Vagina (tissue), 2 donors: Measurements from ENCODE around the gene FRMPD4. TPM values are rescaled to one million over a fixed set of nuclear protein-coding genes. Genes with fewer than 3 reads are reported as not detected.

Experiments used
- DNase-seq, 2 donors: peaks; one replicate each; pipeline ENCODE4 v3.0.0-alpha.2; 2017; ENCODE audit errors: extremely low spot score in 2 of 2
- H3K27ac ChIP-seq: fragments of 200-600 bp; sonication (generic); one replicate; pipeline ENCODE4 v1.5.1; 2019
- H3K27me3 ChIP-seq: fragments of 200-600 bp; sonication (generic); one replicate; pipeline ENCODE4 v1.5.1; 2019
- H3K36me3 ChIP-seq, 2 donors: fragments of 200-600 bp; sonication (generic); one replicate each; pipeline ENCODE4 v1.5.1; 2017 to 2019
- H3K4me1 ChIP-seq: fragments of 200-600 bp; sonication (generic); one replicate; pipeline ENCODE4 v1.5.1; 2019
- H3K4me3 ChIP-seq, 2 donors: fragments of 200-600 bp; sonication (generic); 1 replicate in 1 of 2; 2 replicates in 1 of 2; pipeline ENCODE4 v1.5.1; 2016 to 2019
- H3K9me3 ChIP-seq: fragments of 200-600 bp; sonication (generic); one replicate; pipeline ENCODE4 v1.5.1; 2019
- POLR2A ChIP-seq, 2 donors: fragments of 450-650 bp; IDR thresholded peaks; one replicate each; pipeline ENCODE4 v1.6.1; 2017; ENCODE audit warnings: antibody characterized with exemption in 2 of 2, mild to moderate bottlenecking in 2 of 2, moderate library complexity in 2 of 2
- POLR2AphosphoS5 ChIP-seq, 2 donors: sonication (generic); formaldehyde crosslinking; IDR thresholded peaks; one replicate each; pipeline ENCODE4 v1.9.0; 2017; ENCODE audit warnings: antibody characterized with exemption in 2 of 2, mild to moderate bottlenecking in 2 of 2, low read depth in 1 of 2; ENCODE audit not compliant: insufficient read depth in 1 of 2
- intact Hi-C: fragments of 100-400 bp; cut with DNase I; formaldehyde crosslinking; loops from one replicate; pipeline ENCODE4 v1.15.1; 2023
- total RNA-seq: library from RNA; depleted of rRNA; stranded (reverse); fragments of >200 nt; gene quantifications from one replicate; pipeline ENCODE4 v1.2.3, GENCODE V29; 2016
- TF ChIP-seq, protein P1 (sequence below), 3 experiments: fragments of 450-650 bp in 2 of 3; fragments of 200-600 bp in 1 of 3; sonication (generic) in 1 of 3; IDR thresholded peaks; one replicate each; pipeline ENCODE4 v1.5.1; 2017 to 2019; ENCODE audit warnings: antibody characterized with exemption in 3 of 3, mild to moderate bottlenecking in 2 of 3, moderate library complexity in 2 of 3

The FRMPD4 gene
- total RNA-seq, 1 donor from 2014 or later = not detected

DNA sequence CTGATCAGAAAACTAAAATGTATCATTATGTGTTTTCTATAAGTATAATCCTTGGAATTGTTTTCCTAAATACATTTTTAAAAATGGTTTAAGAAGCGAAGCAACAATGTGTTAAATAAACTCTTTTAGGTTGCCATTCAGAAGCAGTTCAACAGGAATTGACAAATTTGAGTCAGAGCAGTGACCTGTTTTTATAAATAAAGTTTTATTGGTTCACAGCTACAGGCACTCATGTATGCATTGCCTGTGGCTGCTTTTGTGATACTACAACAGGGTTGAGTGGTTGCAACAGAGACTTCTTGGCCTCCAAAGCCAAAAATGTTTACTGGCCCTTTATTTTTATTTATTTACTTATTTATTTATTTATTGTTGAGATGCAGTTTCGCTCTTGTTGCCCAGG is 99.5 kb downstream of the FRMPD4 start:
- intact Hi-C loops = no loop called here
- Histone ChIP-seq H3K9me3 (no peaks in the 10 kb centered on the region), H3K27me3 (no peaks in the 10 kb centered on the region), H3K27ac (no peak overlapping the region), H3K4me1 (no peaks in the 10 kb centered on the region), H3K4me3 (no peak overlapping the region), H3K36me3 (no peaks in the 10 kb centered on the region)
- no peak for TF ChIP-seq POLR2AphosphoS5 (IDR thresholded peaks at IDR 0.05; ENCODE audit: insufficient read depth in 1 of 2, low read depth in 1 of 2)
- no peak for TF ChIP-seq POLR2A (IDR thresholded peaks at IDR 0.05)
- TF ChIP-seq, protein P1, sequence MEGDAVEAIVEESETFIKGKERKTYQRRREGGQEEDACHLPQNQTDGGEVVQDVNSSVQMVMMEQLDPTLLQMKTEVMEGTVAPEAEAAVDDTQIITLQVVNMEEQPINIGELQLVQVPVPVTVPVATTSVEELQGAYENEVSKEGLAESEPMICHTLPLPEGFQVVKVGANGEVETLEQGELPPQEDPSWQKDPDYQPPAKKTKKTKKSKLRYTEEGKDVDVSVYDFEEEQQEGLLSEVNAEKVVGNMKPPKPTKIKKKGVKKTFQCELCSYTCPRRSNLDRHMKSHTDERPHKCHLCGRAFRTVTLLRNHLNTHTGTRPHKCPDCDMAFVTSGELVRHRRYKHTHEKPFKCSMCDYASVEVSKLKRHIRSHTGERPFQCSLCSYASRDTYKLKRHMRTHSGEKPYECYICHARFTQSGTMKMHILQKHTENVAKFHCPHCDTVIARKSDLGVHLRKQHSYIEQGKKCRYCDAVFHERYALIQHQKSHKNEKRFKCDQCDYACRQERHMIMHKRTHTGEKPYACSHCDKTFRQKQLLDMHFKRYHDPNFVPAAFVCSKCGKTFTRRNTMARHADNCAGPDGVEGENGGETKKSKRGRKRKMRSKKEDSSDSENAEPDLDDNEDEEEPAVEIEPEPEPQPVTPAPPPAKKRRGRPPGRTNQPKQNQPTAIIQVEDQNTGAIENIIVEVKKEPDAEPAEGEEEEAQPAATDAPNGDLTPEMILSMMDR (IDR thresholded peaks at IDR 0.05) = no peak
- DNase-seq = no peak

- H3K9me3 ChIP-seq = no peaks in the 10 kb centered on the region
- intact Hi-C loops = no loop called here
Measured at GRCh38 chrX:12239356-12240082, 101.2 kb downstream of the FRMPD4 start.

DNA sequence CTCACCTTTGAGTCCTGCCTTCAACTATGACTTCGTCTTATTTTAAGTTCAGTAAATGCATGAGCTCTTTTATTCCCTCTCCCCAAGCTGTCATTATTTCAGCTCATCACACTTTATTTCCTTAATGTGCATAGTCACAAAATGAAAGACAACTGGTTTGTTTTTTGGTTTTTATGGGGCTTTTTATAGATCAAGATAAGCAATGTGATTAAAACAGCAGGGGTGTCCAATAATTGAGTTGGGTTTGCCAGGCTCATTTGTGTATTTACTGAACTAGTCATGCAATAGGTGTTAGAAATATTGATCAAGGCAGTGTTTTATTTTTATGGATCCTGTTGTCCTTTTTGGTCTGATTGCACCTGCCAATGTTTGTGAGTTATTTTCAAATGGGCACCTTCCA is 102.2 kb downstream of the FRMPD4 start:
- H3K27ac ChIP-seq = no peak overlapping the region
- no peak for DNase-seq
- H3K9me3 ChIP-seq = no peaks in the 10 kb centered on the region
- no peaks in the 10 kb centered on the region for H3K27me3 ChIP-seq
- H3K36me3 ChIP-seq = no peaks in the 10 kb centered on the region
- H3K4me1 ChIP-seq = no peaks in the 10 kb centered on the region
- TF ChIP-seq, protein P1 (IDR thresholded peaks at IDR 0.05) = no peak
- TF ChIP-seq POLR2AphosphoS5 (IDR thresholded peaks at IDR 0.05; ENCODE audit: insufficient read depth in 1 of 2, low read depth in 1 of 2) (no peak), POLR2A (IDR thresholded peaks at IDR 0.05) (no peak)
- no peak overlapping the region for H3K4me3 ChIP-seq
- intact Hi-C loops = no loop called here

More at GRCh38 chrX:12239356-12240082, 101.2 kb downstream of the FRMPD4 start:
- no peak for TF ChIP-seq POLR2A (IDR thresholded peaks at IDR 0.05)
- TF ChIP-seq, protein P1 (IDR thresholded peaks at IDR 0.05) = no peak
- TF ChIP-seq POLR2AphosphoS5 (IDR thresholded peaks at IDR 0.05; ENCODE audit: insufficient read depth in 1 of 2, low read depth in 1 of 2) = no peak
- Histone ChIP-seq H3K4me3 (no peak overlapping the region), H3K27ac (no peak overlapping the region), H3K36me3 (no peaks in the 10 kb centered on the region), H3K27me3 (no peaks in the 10 kb centered on the region), H3K4me1 (no peaks in the 10 kb centered on the region)
- DNase-seq = no peak

DNA sequence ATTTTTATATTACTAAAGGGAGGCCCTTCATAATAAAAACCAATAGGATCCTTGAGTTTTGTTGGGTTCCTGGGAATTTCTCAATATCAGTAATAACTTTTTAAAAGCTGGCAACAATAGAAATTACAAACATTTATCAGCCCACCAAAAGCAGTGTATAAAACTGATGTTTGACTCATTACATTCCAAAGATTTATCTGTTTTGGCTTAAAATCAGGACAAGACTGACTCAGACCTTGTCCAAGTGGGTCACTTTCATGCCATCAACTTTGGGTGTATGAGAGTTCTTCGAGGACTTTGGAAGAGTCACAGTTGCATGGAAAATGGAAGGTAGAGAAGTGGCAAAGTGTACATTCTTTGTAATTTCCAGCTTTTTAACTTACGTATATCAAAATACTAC is 102.8 kb downstream of the FRMPD4 start:
- H3K4me1 ChIP-seq = no peaks in the 10 kb centered on the region
- intact Hi-C loops = no loop called here
- no peaks in the 10 kb centered on the region for H3K27me3 ChIP-seq
- H3K4me3 ChIP-seq = no peak overlapping the region
- no peak for TF ChIP-seq POLR2A (IDR thresholded peaks at IDR 0.05)
- TF ChIP-seq, protein P1 (IDR thresholded peaks at IDR 0.05) = no peak
- no peak for TF ChIP-seq POLR2AphosphoS5 (IDR thresholded peaks at IDR 0.05; ENCODE audit: insufficient read depth in 1 of 2, low read depth in 1 of 2)
- no peaks in the 10 kb centered on the region for H3K9me3 ChIP-seq
- no peak overlapping the region for H3K27ac ChIP-seq
- DNase-seq = no peak
- H3K36me3 ChIP-seq = no peaks in the 10 kb centered on the region
